Measurements from ENCODE around the gene MYMK.

The MYMK gene

GRCh38 chr9:133505186-133505830 lies 19.5 kb downstream of the MYMK start:
- DNase-seq (ENCODE audit: low read depth): no peak

DNA sequence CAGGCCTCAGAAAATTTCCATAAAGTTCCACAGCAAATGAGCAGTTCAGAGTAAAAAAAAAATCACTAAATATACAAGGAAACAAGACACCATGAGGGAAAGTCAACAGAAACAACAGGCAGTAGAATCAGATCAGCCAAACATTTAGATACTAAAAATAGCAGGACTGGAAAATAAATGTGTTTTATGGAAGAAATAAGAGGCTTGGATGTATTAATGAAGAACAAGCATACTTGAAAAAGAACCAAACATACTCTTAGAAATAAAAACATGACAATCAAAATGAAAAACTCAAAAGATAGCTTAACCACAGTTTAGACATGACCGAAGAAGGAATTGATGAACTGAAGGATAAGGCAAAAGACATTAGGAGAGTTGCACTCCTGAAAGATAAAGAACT lies 22.6 kb downstream of the MYMK start:
- no peak for DNase-seq (ENCODE audit: low read depth)

- DNase-seq (ENCODE audit: low read depth): no peak
Observed at GRCh38 chr9:133499892-133500270, 24.9 kb downstream of the MYMK start.

DNA sequence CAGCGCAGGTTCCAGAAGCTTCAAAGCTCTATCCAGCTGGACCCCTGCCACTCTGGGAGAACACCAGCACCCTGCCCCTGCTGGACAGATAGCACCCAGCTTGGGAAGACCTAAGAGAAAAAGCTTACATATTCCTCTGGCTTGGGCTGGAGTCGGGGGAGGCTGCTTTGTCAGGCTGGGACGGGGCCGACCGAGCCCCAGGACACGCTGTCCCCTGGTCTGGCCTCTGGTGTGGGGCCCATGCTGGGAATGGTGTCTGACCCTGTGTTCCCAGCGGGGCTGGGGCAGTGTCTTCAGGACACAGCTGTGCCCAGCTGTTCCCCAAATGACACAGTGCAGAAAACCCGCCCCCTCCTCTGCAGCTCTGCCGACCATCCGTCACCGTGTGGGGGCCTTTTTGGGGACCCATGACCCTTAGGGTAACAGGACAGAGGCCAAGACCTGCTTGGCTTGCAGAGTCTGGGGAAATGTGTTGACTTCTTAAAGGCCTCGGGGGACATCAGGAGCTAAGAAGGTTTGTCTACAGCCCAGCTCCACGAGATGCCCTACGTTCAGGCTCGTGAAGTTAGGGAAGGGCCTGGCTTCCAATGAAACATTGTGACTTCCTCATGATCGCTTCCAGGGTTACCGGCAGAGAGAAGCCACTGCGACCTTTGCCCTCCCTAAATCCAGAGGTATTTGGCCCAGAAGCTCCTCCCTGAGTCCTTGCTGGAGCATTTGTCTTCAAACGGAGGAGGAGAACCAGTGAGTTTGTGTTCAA lies 25.4 kb downstream of the MYMK start:
- DNase-seq (ENCODE audit: low read depth): no peak

GRCh38 chr9:133496861-133497842 lies 27.6 kb downstream of the MYMK start:
- DNase-seq (ENCODE audit: low read depth): no peak

- DNase-seq (ENCODE audit: low read depth): no peak
Observed at GRCh38 chr9:133495327-133496293, 29.1 kb downstream of the MYMK start.

DNA sequence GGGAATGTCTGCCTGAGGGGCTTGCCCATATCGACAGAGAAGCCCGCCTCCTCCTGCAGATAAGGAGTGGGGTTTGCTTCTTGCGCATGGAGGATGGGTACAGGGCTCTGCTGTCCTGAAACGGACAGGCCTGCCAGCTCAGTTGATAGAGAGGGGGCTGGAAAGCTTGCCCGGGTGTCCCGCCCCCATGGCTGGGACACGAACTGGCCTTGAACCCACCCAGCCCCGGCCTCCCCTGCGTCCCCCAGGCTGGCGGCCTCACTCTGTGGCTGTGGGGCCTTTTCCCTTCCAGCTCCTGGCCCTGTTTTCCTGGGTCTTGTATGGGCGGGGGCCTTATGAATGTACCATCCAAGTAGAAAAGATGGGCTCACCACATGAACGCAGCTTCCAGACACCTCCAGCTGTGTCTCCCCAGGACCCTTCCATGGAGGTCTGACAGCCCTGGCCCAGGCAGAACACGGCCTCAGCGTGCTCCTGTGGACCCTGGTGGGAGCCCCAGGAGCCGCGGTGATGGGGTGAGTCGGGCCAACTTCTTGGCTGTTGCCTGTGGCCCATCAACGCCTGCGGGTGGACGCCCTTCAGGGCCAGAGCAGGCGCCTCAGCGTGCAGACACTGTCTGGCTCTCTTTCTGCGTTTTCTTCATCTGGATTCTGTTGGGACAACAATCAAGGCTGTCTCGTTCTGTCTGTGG lies 30.0 kb downstream of the MYMK start:
- DNase-seq (ENCODE audit: low read depth): no peak

- no peak for DNase-seq (ENCODE audit: low read depth)
Observed at GRCh38 chr9:133493845-133494540, 30.8 kb downstream of the MYMK start.

- no peak for DNase-seq (ENCODE audit: low read depth)
Observed at GRCh38 chr9:133493428-133493827, 31.3 kb downstream of the MYMK start.

GRCh38 chr9:133492061-133493021 lies 32.4 kb downstream of the MYMK start:
- peak; percentile 31 for DNase-seq (ENCODE audit: low read depth)

GRCh38 chr9:133491656-133491925 lies 33.2 kb downstream of the MYMK start:
- DNase-seq (ENCODE audit: low read depth): no peak

DNA sequence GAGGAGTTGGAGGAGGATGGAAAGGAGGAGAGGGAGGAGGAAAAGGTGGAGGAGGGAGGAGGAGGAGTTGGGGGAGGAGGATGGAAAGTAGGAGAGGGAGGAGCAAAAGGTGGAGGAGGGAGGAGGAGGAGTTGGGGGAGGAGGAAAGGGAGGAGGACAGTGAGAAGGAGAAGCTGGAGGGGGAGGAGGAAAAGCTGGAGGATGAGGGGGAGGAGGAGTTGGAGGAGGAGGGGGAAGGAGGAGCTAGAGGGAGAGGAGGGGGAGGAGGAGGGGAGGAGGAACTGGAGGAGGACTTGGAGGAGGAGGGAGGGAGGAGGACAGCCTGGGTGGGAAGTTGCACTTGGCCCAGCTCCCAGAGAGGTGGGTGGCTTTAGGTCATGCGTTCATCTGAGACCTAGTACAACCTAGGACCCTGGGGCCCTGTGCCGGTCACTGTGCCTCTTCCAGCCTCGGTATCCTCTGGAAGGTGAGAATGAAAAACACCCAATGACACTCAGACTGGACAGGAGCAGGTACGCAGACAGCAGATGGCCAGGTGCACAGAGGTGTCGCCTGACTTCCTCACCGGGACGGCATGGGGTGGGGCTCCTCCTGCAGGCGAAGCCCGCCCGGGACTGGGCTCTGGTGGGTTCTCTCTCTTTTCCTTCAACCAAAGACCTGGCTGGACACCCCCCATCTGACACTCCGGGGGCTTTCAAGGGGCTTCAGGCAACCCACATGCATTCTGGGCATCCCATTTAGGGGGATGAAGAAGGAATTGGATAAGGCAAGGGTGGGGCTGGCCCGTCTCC lies 33.7 kb downstream of the MYMK start:
- DNase-seq (ENCODE audit: low read depth): no peak

GRCh38 chr9:133490201-133490681 lies 34.5 kb downstream of the MYMK start:
- DNase-seq (ENCODE audit: low read depth): no peak

GRCh38 chr9:133489253-133490190 lies 35.2 kb downstream of the MYMK start:
- no peak for DNase-seq (ENCODE audit: low read depth)

GRCh38 chr9:133488686-133489252 lies 36.0 kb downstream of the MYMK start:
- DNase-seq (ENCODE audit: low read depth): no peak

GRCh38 chr9:133487331-133487725 lies 37.4 kb downstream of the MYMK start:
- no peak for DNase-seq (ENCODE audit: low read depth)

All from fibroblast of gingiva (primary cell).